Muscle layer of colon (tissue), 2 donors: ENCODE results near the gene SHANK3.

Experiments
- H3K27ac ChIP-seq: one replicate; pipeline ENCODE4 v1.7.0; 2013; ENCODE audit warnings: low read depth, mild to moderate bottlenecking, low read length, moderate library complexity
- H3K27me3 ChIP-seq, 2 donors: one replicate each; pipeline ENCODE4 v1.7.0; 2013; ENCODE audit warnings: low read length in 2 of 2, mild to moderate bottlenecking in 2 of 2; ENCODE audit not compliant: insufficient read depth in 2 of 2, control insufficient read depth in 1 of 2
- H3K36me3 ChIP-seq: one replicate; pipeline ENCODE4 v1.7.0; 2013; ENCODE audit warnings: mild to moderate bottlenecking, low read length; ENCODE audit not compliant: insufficient read depth
- H3K4me1 ChIP-seq: one replicate; pipeline ENCODE4 v1.7.0; 2013; ENCODE audit warnings: mild to moderate bottlenecking, low read length; ENCODE audit not compliant: insufficient read depth
- H3K4me3 ChIP-seq, 2 donors: one replicate each; pipeline ENCODE4 v1.7.0; 2013; ENCODE audit warnings: low read length in 2 of 2, low read depth in 1 of 2, mild to moderate bottlenecking in 1 of 2, moderate library complexity in 1 of 2
- H3K9ac ChIP-seq: one replicate; pipeline ENCODE4 v1.7.0; 2013; ENCODE audit warnings: low read length
- H3K9me3 ChIP-seq: one replicate; pipeline ENCODE4 v1.7.0; 2013; ENCODE audit warnings: mild to moderate bottlenecking, low read length
- donor health status: abdominal sarcoma.
- donor health status: Adenocarcinoma of cecum.

The SHANK3 gene

DNA sequence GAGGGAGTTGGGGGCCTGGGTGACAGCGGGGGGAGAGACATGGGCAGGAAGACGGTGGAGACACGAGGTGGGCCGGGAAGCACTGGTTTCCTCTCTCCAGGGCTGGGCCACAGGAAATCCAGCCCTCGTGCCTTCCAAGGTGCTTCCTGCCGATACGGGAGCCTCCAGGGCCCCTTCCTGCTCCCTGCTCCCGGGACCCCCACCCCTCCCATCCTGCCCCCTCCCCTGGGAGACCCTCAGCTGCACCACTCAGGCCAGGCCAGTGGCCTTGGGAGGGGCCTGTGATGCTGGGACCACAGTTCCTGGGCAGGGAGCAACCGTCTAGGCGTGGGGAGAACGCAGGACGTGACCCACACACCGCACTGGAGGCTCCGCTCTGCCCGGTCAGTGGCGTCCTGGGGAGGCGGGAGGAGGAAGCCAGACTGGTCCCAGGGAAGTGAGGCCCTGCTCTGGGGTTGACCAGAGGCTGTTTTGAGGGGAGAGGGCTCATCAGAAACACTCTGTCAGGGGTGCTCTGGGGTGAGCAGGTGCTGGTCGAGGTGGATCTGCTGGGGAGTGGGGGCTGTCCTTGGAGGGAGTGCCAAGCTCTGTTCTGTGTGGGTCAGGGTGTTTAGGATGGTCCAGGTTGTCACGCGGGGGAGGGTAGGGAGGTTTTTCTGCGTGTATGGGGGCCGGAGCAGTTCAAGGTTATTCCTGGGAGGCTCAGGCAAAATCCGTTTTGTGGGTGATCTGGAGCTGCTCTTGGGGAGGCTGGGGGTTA is at the start of gene SHANK3:
Gene SHANK3 (plus strand): TSS at position 353 of the 760 bp plus-strand sequence.
- Histone ChIP-seq H3K27me3 (peaks cover 9 to 38% of the 10 kb centered on the region in 2 donors), H3K4me3 (peak within 1 kb of the TSS in 1 of 2 donors; percentile 34), H3K9me3 (no peaks in the 10 kb centered on the region), H3K36me3 (no peaks in the 10 kb centered on the region), H3K27ac (no peak within 1 kb of the TSS), H3K9ac (no peak within 1 kb of the TSS), H3K4me1 (no peaks in the 10 kb centered on the region)

DNA sequence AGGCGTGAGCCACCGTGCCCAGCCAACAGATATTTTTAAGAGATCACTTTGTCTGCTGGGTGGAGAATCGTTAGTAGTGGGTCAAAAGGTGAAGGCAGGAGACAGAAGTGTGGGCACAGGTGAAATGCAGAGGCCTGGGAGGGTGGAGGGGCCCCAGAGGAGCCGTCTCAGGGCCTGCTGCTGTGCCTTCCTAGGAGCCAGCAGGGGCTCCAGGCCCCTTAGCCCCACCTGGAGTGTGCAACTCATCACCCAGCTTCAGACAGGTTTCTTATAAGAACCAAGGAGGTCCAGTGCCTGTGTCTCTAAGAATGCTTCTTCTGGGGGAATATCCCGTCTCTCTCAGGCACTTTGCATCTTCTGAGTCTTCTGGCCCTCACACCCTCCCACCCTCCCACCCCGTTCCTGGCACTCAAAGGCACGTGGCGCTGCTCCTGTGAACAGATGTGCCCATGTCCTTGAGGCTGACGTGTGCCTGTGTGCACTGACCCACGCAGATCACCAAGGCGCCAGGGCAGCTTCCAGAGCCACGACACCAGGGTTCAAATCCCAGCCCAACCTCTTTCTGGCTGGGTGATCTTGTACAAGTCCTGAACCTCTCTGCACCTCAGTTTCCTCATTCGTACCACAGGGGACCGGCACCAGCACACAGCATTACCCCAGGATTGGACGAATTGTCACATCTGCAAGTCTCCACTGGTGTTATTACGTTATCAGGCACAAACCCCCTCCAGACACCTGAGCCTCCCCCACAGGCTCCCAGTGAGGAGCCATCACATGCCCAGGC is 48.1 kb upstream of the SHANK3 start:
- H3K27ac ChIP-seq: no peak overlapping the region
- H3K4me3 ChIP-seq: no peak overlapping the region
- peaks cover 5 to 11% of the 10 kb centered on the region in 2 donors for H3K27me3 ChIP-seq
- no peak overlapping the region for H3K9ac ChIP-seq
- H3K4me1 ChIP-seq: peaks cover 14% of the 10 kb centered on the region
- H3K9me3 ChIP-seq: no peaks in the 10 kb centered on the region
- no peaks in the 10 kb centered on the region for H3K36me3 ChIP-seq

DNA sequence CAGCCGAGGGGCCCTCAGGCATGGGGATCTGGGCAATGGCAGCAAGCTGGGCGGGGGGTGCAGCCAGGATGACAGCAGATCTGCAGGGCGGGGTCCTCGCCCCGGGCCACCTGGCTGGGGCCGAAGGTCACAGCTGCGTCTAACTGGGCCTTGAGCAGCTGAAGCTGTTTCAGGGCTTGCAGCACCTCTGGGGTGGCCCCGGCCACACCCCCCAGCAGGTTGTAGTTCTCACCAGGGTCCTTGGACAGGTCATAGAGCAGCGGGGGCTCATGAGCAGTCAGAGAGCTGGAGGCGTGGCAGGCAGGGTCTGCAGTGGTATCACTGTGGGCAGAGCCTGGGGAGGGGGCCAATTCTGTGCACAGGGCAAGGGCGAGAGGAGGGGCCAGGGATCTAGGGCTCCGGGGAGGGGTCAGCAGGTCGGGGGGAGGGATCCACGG is 47.5 kb upstream of the SHANK3 start:
- Histone ChIP-seq H3K27ac (no peak overlapping the region), H3K9me3 (no peaks in the 10 kb centered on the region), H3K36me3 (no peaks in the 10 kb centered on the region), H3K9ac (no peak overlapping the region), H3K4me1 (peaks cover 14% of the 10 kb centered on the region), H3K27me3 (peaks cover 0 to 11% of the 10 kb centered on the region in 2 donors), H3K4me3 (no peak overlapping the region)

DNA sequence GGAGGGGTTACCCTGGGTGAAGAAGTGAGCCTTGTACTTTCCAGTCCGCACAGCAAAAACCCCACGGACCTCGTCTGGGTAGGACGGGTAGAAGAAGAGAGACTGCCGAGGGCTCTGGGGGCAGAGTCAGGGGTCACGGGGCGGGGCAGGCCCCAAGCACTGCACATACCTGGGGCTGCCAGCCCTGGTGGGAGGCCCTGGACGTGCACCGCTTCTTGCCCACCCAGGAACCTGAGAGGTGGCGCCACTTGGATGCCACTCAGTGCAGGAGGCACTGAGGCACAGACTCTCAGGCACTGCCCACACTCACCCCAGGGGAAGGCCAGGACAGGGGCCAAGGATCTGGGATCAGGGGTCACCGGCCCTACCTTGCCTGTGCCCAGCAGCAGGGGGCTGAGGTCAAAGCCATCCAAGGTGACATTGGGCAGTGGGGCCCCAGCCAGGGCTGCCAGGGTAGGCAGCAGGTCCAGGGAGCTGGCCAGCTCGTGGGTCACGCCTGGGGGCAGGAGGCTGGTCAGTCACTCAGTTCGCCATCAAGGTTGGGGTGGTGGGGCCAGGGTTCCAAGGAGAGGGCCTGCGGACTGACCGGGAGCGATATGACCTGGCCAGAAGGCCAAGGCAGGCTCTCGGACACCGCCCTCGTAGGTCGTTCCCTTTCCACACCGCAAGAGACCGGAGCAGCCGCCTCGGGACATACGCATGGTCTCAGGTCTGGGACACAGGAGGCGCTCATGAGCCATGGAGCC is 46.9 kb upstream of the SHANK3 start:
- H3K27ac ChIP-seq: no peak overlapping the region
- H3K27me3 ChIP-seq: peaks cover 0 to 9% of the 10 kb centered on the region in 2 donors
- no peak overlapping the region for H3K4me3 ChIP-seq
- H3K4me1 ChIP-seq: peaks cover 14% of the 10 kb centered on the region
- no peak overlapping the region for H3K9ac ChIP-seq
- no peaks in the 10 kb centered on the region for H3K36me3 ChIP-seq
- no peaks in the 10 kb centered on the region for H3K9me3 ChIP-seq

DNA sequence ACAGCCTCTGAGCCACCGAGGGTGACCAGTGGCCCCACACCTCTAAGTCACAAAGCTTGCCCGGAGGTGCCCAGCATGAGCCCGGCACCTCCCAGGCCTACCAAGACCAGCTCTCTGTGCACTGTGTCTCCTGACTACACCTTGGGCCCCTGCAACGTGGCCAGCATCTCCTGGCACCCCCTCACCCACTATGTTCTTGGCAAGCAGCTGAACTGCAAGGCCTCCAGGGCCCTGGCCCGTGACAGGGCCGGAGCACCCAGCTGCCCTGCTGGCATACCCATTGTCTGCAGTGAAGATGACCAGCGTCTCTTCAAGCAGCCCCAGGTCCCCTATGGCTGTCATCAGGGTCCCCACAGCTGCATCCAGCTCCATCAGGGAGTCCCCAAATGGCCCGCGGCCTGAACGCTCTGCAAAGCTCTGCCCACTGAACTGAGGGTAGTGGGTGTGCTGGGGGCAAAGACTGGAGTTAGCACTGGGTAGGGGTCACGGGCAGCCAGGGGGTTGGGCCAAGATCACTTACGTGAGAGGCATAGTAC is 46.2 kb upstream of the SHANK3 start:
- Histone ChIP-seq H3K27ac (no peak overlapping the region), H3K36me3 (no peaks in the 10 kb centered on the region), H3K9me3 (no peaks in the 10 kb centered on the region), H3K27me3 (peaks cover 0 to 2% of the 10 kb centered on the region in 2 donors), H3K9ac (no peak overlapping the region), H3K4me1 (peaks cover 14% of the 10 kb centered on the region), H3K4me3 (no peak overlapping the region)

DNA sequence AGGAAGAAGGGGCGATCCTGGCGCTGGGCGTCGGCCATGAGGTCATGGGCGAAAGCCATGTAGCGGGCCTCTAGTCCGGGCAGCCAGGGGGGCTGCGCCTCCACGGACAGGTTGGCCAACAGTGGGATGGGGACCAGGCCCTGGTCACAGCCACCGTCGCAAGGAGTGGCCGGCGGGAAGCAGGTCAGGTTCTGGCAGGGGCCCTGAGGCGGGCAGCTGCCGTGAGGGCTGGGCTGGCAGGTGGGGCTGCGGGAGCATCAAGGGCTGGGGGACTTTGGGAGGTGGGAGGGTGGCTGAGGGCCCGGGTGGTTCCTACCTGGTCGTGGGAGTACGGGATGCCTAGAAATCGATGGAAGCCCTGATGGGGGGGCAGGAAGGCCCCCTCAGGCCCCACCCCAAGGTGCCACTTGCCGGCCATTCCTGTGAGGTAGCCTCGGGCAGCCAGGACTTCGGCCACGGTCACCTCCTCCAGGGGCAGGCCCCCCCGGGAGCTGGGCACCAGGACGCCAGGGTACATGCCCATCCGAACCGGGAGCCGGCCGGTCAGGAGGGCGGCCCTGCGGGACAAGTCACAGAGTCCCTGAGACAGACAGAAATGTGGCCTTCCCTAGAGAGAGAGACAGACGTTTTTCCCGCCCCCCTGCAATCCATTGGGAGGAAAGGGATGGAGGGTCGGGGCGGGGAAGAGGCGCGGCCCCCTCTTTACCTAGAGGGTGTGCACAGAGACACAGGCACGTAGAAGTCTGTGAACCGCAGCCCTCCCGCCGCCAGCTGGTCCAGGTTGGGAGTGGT is 45.6 kb upstream of the SHANK3 start:
- H3K4me3 ChIP-seq: peak overlapping the region; percentile 72 to 76
- no peak overlapping the region for H3K9ac ChIP-seq
- peak overlapping the region; percentile 84 for H3K27ac ChIP-seq
- peaks cover 14% of the 10 kb centered on the region for H3K4me1 ChIP-seq
- H3K27me3 ChIP-seq: no peaks in the 10 kb centered on the region
- no peaks in the 10 kb centered on the region for H3K9me3 ChIP-seq
- H3K36me3 ChIP-seq: no peaks in the 10 kb centered on the region

DNA sequence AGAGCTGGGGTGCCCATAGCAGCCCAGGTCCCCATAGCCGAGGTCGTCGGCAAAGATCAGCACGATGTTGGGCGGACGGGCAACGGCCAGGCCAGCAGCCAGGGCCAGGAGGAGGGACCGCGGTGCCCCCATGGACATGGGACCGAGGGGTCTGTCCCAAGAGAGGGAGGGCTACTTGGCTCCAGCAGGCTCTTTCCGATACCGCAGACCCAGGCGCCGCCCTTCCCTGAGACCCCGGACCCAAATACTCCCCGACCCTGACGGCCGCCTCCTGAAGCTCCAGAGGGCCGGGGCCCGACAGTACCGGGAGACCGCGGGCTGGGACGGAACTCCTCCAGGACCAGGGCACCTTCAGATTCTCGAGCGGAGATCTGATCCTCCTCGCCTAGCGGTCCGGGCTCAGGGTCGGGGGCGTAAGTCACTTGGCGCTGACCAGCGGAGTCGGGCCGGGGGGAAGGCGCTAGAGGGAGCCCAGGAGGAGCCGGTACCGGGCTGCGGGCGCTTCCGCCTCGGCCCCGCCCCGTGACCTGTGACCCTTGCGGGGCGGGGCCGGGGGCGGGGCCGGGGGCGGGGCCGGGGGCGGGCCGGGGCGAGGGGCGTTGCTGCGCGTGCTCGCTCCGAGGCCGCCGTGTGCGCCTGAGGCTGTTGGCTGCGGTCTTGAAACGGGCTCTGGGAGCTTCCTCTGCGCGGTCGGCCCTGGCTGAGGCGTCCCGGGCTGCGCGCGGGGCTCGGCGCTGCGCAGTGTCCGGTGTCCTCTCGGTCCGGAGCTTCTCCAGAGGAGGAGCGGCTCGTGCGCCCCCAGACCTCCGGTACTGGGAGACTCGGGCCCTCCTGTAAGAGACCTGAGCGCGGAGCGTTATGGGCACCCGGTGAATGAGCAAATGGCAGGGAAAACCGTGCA is 44.7 kb upstream of the SHANK3 start, which contains the start of gene ARSA:
Gene ARSA (minus strand): TSS at position 511 of the 901 bp plus-strand sequence. CDS start 373 bp downstream, at position 138.
- H3K9me3 ChIP-seq: no peaks in the 10 kb centered on the region
- H3K4me1 ChIP-seq: peaks cover 14% of the 10 kb centered on the region
- peak within 1 kb of the TSS; percentile 72 for H3K9ac ChIP-seq
- H3K4me3 ChIP-seq: peak within 1 kb of the TSS; percentile 76 to 97
- no peaks in the 10 kb centered on the region for H3K36me3 ChIP-seq
- H3K27me3 ChIP-seq: no peaks in the 10 kb centered on the region
- H3K27ac ChIP-seq: peak within 1 kb of the TSS; percentile 84

DNA sequence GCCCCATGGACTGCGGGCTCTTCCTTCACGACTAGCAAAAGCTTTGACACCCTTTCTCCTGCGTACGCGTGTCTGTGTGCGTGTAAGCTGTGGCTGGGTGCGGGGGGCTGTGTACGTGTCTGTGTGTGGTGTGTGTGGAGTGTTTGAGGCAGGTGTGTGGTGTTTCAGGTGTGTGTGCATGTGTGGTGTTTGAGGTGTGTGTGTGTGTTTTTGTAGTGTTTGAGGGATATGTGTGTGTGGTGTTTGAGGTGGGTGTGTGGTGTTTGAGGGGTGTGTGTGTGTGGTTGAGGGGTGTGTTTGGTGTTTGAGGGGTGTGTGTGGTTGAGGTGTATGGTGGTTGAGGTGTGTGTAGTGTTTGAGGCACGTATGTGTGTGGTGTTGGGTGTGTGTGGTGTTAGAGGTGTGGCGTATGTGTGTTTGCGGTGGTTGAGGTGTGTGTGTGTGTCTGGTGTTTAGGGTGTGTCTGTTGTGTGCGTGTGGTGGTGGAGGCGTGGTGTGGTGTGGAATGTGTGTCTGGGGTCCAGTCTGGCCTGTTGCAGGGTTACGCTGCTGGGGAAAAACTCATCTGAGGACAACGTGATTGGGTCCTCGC is 44.0 kb upstream of the SHANK3 start:
- Histone ChIP-seq H3K9me3 (no peaks in the 10 kb centered on the region), H3K27me3 (no peaks in the 10 kb centered on the region), H3K27ac (peak overlapping the region; percentile 74), H3K36me3 (no peaks in the 10 kb centered on the region), H3K4me3 (peak overlapping the region; percentile 56 to 97), H3K4me1 (peaks cover 14% of the 10 kb centered on the region), H3K9ac (peak overlapping the region; percentile 72)

DNA sequence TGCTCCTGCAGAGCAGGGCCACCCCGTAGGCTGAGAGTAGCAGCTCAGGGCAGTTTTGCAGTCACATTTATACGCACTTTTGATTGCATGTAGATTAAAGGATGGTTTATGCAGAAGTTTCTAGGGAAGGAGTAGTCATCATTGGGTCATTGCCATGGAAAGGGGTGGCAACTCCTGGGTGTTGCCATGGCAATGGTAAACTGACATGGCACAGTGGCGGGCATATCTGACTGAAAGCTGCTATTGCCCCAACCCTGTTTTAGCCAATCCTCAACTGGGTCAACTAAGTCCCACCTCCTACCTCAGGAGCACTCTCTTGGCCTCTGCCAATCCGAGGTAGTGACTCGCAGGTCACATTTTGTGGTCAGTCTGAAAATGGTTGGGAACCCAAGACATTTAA is 42.2 kb upstream of the SHANK3 start:
- H3K4me1 ChIP-seq: peaks cover 14% of the 10 kb centered on the region
- H3K27me3 ChIP-seq: no peaks in the 10 kb centered on the region
- H3K4me3 ChIP-seq: no peak overlapping the region
- no peak overlapping the region for H3K9ac ChIP-seq
- no peak overlapping the region for H3K27ac ChIP-seq
- no peaks in the 10 kb centered on the region for H3K9me3 ChIP-seq
- no peaks in the 10 kb centered on the region for H3K36me3 ChIP-seq
